Epithelial cell of prostate (primary cell): Measurements from ENCODE around the gene PEA15.

Source experiments
- DNase-seq: peaks from one replicate; pipeline ENCODE4 v3.0.0-alpha.2; 2011; ENCODE audit warnings: low read depth, low spot score
- H3K27ac ChIP-seq: fragments of 450-650 bp; 2 replicates; pipeline ENCODE4 v1.5.1; 2017; ENCODE audit warnings: mild to moderate bottlenecking

Gene PEA15

DNA sequence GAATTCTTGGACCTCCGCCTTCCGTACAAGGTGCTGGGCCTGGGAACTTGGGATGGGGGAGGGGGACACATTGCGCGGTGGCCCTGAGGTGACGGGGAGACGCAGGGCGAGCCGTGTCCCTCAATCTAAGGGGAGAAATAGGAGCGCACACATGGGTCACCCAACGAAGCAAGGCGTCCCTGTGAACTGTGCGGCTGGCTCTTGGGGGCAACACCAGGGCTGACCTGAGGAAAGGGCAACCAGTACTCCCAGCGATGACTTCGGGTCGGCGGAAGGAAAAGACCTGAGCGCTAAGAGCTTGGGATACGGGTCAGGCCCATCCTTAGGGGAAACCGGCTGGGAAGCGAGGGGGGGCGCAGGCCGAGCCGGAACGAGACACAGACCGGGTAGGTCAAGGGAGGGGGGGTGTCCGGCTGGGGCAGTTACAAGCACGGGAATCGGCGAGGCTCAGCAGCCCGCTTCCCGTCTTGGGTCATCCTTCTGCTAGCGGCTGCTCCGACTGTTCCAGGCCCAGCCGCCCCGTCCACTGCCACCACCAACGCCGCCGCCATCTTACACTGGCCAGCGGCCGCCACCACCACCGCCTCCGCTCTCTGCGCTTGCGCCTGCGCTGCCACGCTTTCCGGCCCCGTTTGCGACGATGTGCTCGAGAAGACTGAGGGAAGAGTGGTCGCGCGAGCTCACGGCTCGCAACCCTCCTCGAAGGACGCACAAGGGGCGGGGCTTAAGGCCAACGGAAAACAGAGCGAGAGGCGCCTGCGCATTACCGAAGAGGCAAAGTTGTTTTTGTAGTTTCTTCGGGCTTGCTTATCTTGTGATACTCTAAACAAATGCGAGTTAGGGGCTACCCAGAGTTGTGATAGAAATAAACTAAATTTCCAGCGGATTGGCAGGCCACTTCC lies 57.0 kb downstream of the PEA15 start, which contains the start of gene DCAF8:
DCAF8 (minus strand) TSS at position 657 of the 902 bp plus-strand sequence. CDS start 18,541 bp downstream, outside the sequence.
- H3K27ac ChIP-seq, result peak within 1 kb of the TSS; percentile 90
- DNase-seq, result peak; percentile 68

DNA sequence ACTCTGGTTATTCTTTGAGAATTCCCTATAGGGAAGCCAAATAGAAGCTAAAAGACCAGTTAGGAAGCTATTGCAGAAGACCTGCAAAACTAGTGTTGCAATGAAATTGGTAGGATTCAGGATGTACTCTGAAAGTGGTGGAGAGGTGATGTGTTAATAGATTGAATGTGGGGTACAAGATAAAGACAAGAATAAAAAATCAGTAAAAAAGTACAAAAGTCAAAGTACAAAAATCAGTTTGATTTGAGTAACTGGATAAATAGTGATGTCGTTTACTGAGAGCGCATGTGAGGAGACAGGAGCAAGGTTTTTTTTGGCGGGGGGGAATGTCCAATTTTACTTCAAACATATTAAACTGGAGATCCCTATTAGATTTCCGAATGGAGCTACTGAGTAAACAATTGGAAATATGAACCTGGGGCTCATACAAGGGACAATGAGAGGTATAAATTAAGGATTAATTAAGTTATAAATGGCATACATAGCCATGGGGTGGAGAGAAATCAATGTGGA lies 59.7 kb downstream of the PEA15 start:
- H3K27ac ChIP-seq, result no peak overlapping the region
- no peak for DNase-seq
